Measurements from ENCODE around the gene ZNF619.

The ZNF619 gene

GRCh38 chr3:40452057-40452456, 24.9 kb upstream of the ZNF619 start:
- TF ChIP-seq CTCF (IDR thresholded peaks at IDR 0.05; ENCODE audit: low read depth, low read length): no peak
- H3K4me3 ChIP-seq (ENCODE audit: low read depth, low read length): peak overlapping the region; percentile 74

GRCh38 chr3:40452562-40452875, 24.4 kb upstream of the ZNF619 start:
- peak overlapping the region; percentile 74 for H3K4me3 ChIP-seq (ENCODE audit: low read depth, low read length)
- TF ChIP-seq CTCF (IDR thresholded peaks at IDR 0.05; ENCODE audit: low read depth, low read length): no peak

- TF ChIP-seq CTCF (IDR thresholded peaks at IDR 0.05; ENCODE audit: low read depth, low read length): no peak
- H3K4me3 ChIP-seq (ENCODE audit: low read depth, low read length): peak overlapping the region; percentile 74
These were observed 23.8 kb upstream of the ZNF619 start for GRCh38 chr3:40452876-40453730.

- H3K4me3 ChIP-seq (ENCODE audit: low read depth, low read length): peak overlapping the region; percentile 74
- no peak for TF ChIP-seq CTCF (IDR thresholded peaks at IDR 0.05; ENCODE audit: low read depth, low read length)
These were observed 23.0 kb upstream of the ZNF619 start for GRCh38 chr3:40453933-40454332.

- no peak overlapping the region for H3K4me3 ChIP-seq (ENCODE audit: low read depth, low read length)
- TF ChIP-seq CTCF (IDR thresholded peaks at IDR 0.05; ENCODE audit: low read depth, low read length): no peak
These were observed 21.6 kb upstream of the ZNF619 start for GRCh38 chr3:40455328-40455727.

- peak overlapping the region; percentile 87 for H3K4me3 ChIP-seq (ENCODE audit: low read depth, low read length)
- no peak for TF ChIP-seq CTCF (IDR thresholded peaks at IDR 0.05; ENCODE audit: low read depth, low read length)
These were observed 20.5 kb upstream of the ZNF619 start for GRCh38 chr3:40456279-40456939.

Data from WI38 (cell line).